K562 (cell line): ENCODE measurements around the gene GGA3. TPM values are rescaled to one million over a fixed set of nuclear protein-coding genes. Genes with fewer than 3 reads are reported as not detected.
A peak's percentile ranks its signal among the peaks of the same experiment; 100 is the strongest.
"Not testable (repeated sequence)": the region's sequence is repeated elsewhere in the genome, so short reads cannot be mapped to it uniquely, and the experiment has no call there.

Experiments used
- ATAC-seq: fragments of 200-7000 bp; cut with Tn5 transposase; 3 replicates; pipeline ENCODE4 v1.9.1; 2020; ENCODE audit warnings: moderate library complexity
- BruUV-seq: library from RNA; stranded (reverse); fragments of 400-500 nt; replicated peaks from 2 replicates; lab custom pipeline; 2021; lab: Mats Ljungman, UMichigan
- CTCF ChIA-PET: fragments of 300-600 bp; formaldehyde crosslinking; extraction: SDS; loops from one replicate; lab custom pipeline; 2021; ENCODE audit warnings: low intra/inter-chr PET ratio; lab: Yijun Ruan, JAX
- POLR2A ChIA-PET: fragments of 300-600, 350-650 bp; sonication (Branson Sonifier 250); formaldehyde crosslinking; extraction: SDS; loops from one replicate; lab custom pipeline; 2021; ENCODE audit warnings: antibody characterized with exemption, inconsistent platforms; lab: Yijun Ruan, JAX
- DNase-seq, 4 experiments: peaks; one replicate each; pipeline versions ENCODE4 v3.0.0 to v3.0.0-alpha.2; 2011 to 2018; ENCODE audit warnings: low spot score in 3 of 4, mixed read lengths in 3 of 4; ENCODE audit errors: extremely low read depth in 1 of 4
- FAIRE-seq: peaks from 2 replicates; lab custom pipeline; 2011; peaks lifted over from hg19 to GRCh38; lab: Jason Lieb, UNC
- H2AFZ ChIP-seq: 2 replicates; pipeline ENCODE4 v1.6.0; 2011; ENCODE audit warnings: low read depth, low read length, control low read depth, inconsistent platforms
- H3K27ac ChIP-seq: fragments of 200-600 bp; 3 replicates; pipeline ENCODE4 v1.8.0; 2011; ENCODE audit warnings: low read depth, mild to moderate bottlenecking, control low read depth, inconsistent platforms, low read length, moderate library complexity, mixed read lengths; ENCODE audit errors: extremely low read depth
- H3K27me3 ChIP-seq, 2 experiments: fragments of 300-600 bp in 1 of 2; 2 replicates in 1 of 2; 3 replicates in 1 of 2; pipeline versions ENCODE4 v1.6.0 to v1.8.0; 2011; ENCODE audit warnings: inconsistent platforms in 2 of 2, low read length in 2 of 2, mild to moderate bottlenecking in 1 of 2, mixed read lengths in 1 of 2, moderate library complexity in 1 of 2; ENCODE audit not compliant: control insufficient read depth in 2 of 2, insufficient read depth in 2 of 2
- H3K36me3 ChIP-seq: fragments of 300-600 bp; 3 replicates; pipeline ENCODE4 v1.8.0; 2011; ENCODE audit warnings: mild to moderate bottlenecking, low read length, inconsistent platforms; ENCODE audit not compliant: control insufficient read depth, insufficient read depth
- H3K4me1 ChIP-seq, 2 experiments: fragments of 200-600 bp in 1 of 2; replicated peaks in 1 of 2; 2 replicates in 1 of 2; 3 replicates in 1 of 2; pipeline versions ENCODE4 v1.5.1 to v1.8.0; 2011; ENCODE audit warnings: inconsistent platforms in 2 of 2, low read length in 2 of 2, mild to moderate bottlenecking in 1 of 2, mixed read lengths in 1 of 2, moderate library complexity in 1 of 2; ENCODE audit not compliant: control insufficient read depth in 2 of 2, insufficient read depth in 2 of 2
- H3K4me2 ChIP-seq: 2 replicates; pipeline ENCODE4 v1.6.1; 2011; ENCODE audit warnings: low read length, control low read depth, inconsistent platforms, mixed read lengths; ENCODE audit not compliant: insufficient read depth
- H3K4me3 ChIP-seq: fragments of 200-600 bp; sonication (generic), shearing (Covaris generic); 2 replicates; pipeline ENCODE4 v1.5.1; 2016; ENCODE audit warnings: control low read depth, inconsistent platforms
- H3K79me2 ChIP-seq: fragments of 200-600 bp; 3 replicates; pipeline ENCODE4 v1.8.0; 2011; ENCODE audit warnings: low read length, inconsistent platforms; ENCODE audit not compliant: control insufficient read depth, insufficient read depth
- H3K9ac ChIP-seq, 2 experiments: 2 replicates each; pipeline versions ENCODE4 v1.6.0 to v1.6.1; 2011; ENCODE audit warnings: low read depth in 2 of 2, low read length in 2 of 2, control low read depth in 1 of 2, inconsistent platforms in 1 of 2, mild to moderate bottlenecking in 1 of 2, mixed read lengths in 1 of 2; ENCODE audit not compliant: insufficient read depth in 1 of 2
- H3K9me1 ChIP-seq: one replicate; pipeline ENCODE4 v1.6.0; 2011; ENCODE audit warnings: inconsistent platforms, mild to moderate bottlenecking, low read length, moderate library complexity; ENCODE audit not compliant: control insufficient read depth, insufficient read depth
- H3K9me3 ChIP-seq: replicated peaks from 2 replicates; pipeline ENCODE4 v1.5.1; 2011; ENCODE audit warnings: low read depth, low read length, inconsistent platforms; ENCODE audit not compliant: control insufficient read depth, insufficient read depth
- H4K20me1 ChIP-seq: replicated peaks from 2 replicates; pipeline ENCODE4 v1.6.1; 2011; ENCODE audit warnings: low read length, inconsistent platforms, mixed read lengths; ENCODE audit not compliant: control insufficient read depth, insufficient read depth
- ARID1B ChIP-seq: fragments of 450-650 bp; IDR thresholded peaks from 2 replicates; pipeline ENCODE4 v1.6.1; 2016; ENCODE audit warnings: antibody characterized with exemption, mild to moderate bottlenecking, inconsistent platforms
- CBFA2T2 ChIP-seq: fragments of 450-650 bp; conservative IDR thresholded peaks from 2 replicates; pipeline ENCODE4 v1.6.1; 2017; ENCODE audit warnings: mild to moderate bottlenecking
- CBFA2T3 ChIP-seq: fragments of 450-650 bp; IDR thresholded peaks from 2 replicates; pipeline ENCODE4 v1.6.1; 2017
- MEIS2 ChIP-seq: fragments of 450-650 bp; IDR thresholded peaks from 2 replicates; pipeline ENCODE4 v1.6.1; 2014; ENCODE audit warnings: mild to moderate bottlenecking; ENCODE audit not compliant: partially characterized antibody
- PBX2 ChIP-seq, 2 experiments: IDR thresholded peaks in 1 of 2; conservative IDR thresholded peaks in 1 of 2; 2 replicates each; pipeline ENCODE4 v1.6.1; 2016; ENCODE audit warnings: low read depth in 2 of 2, mild to moderate bottlenecking in 1 of 2, missing compliant biosample characterization in 1 of 2, missing genetic modification characterization in 1 of 2, moderate library complexity in 1 of 2
- PKNOX1 ChIP-seq: fragments of 450-650 bp; IDR thresholded peaks from 2 replicates; pipeline ENCODE4 v1.6.1; 2016
- TAL1 ChIP-seq: fragments of 450-650 bp; IDR thresholded peaks from 2 replicates; pipeline ENCODE4 v1.6.1; 2016; ENCODE audit warnings: mild to moderate bottlenecking
- TCF3 ChIP-seq: sonication (generic); formaldehyde crosslinking; IDR thresholded peaks from 2 replicates; pipeline ENCODE4 v1.4.0; 2020; ENCODE audit warnings: mild to moderate bottlenecking, missing genetic modification reagents
- WGBS: fragments of 100-300 bp; shearing (Covaris generic); methylation state at CpG from one replicate; pipeline ENCODE4 v1.1.6; 2016; ENCODE audit warnings: low coverage, mixed read lengths; ENCODE audit not compliant: insufficient coverage; ENCODE audit errors: missing lambda C conversion rate; 5-methylcytosine and 5-hydroxymethylcytosine counted together
- in situ Hi-C: fragments of 300-500 bp; cut with MboI; formaldehyde crosslinking; loops from 4 replicates; pipeline ENCODE4 v1.15.0; 2018; ENCODE audit warnings: inconsistent platforms, mixed read lengths
- intact Hi-C: fragments of 100-400 bp; cut with micrococcal nuclease; formaldehyde crosslinking; loops from 2 replicates; pipeline ENCODE4 v1.14.2; 2022
- polyA plus RNA-seq, 8 experiments: library from polyadenylated mRNA; depleted of rRNA in 4 of 8; stranded (reverse) in 5 of 8; unstranded in 3 of 8; fragments of >200 nt; fragmentation: Nextera tagmentation in 2 of 8; fragmentation: Illumina TruSeq in 1 of 8; extraction: Ambion mirVana in 2 of 8; extraction: Trizol in 1 of 8; gene quantifications; 2 replicates each; pipeline versions ENCODE4 v1.2.1 to v1.2.3, GENCODE V29; 2011 to 2014; ENCODE audit warnings: inconsistent platforms in 1 of 8, missing spikeins in 1 of 8
- total RNA-seq, 7 experiments: library from RNA; depleted of rRNA in 6 of 7; stranded (reverse); fragments of >200 nt in 6 of 7; fragmentation: Illumina TruSeq in 2 of 7; extraction: Trizol in 2 of 7; gene quantifications; 2 replicates each; pipeline versions ENCODE4 v1.2.1 to v1.2.3, GENCODE V29; 2011 to 2021; ENCODE audit warnings: low replicate concordance in 1 of 7

The GGA3 gene
- total and polyA plus RNA-seq, 9 of the 15 experiments (the other 6 are each of a cell fraction or from before 2014, with no cell fraction given), result 5.7 to 64.9 (median 25.4) TPM

- H3K9me3 ChIP-seq; H3K4me3 ChIP-seq; BruUV-seq; ATAC-seq; H4K20me1 ChIP-seq; H3K27ac ChIP-seq; DNase-seq; FAIRE-seq; POLR2A ChIA-PET; H3K9me1 ChIP-seq; H2AFZ ChIP-seq; intact Hi-C loops; in situ Hi-C loops; H3K4me2 ChIP-seq; CTCF ChIA-PET; H3K9ac ChIP-seq; H3K27me3 ChIP-seq; TF ChIP-seq PBX2 (CRISPR knock-in tag; IDR thresholded peaks at IDR 0.05; ENCODE audit: low read depth): not testable (repeated sequence)
- Histone ChIP-seq H3K4me1 (peaks cover 18 to 22% of the 10 kb centered on the region in 2 experiments; a peak in 4 of 5 replicates), H3K36me3 (peaks cover 12% of the 10 kb centered on the region; the same call in 1 of the 3 replicates), H3K79me2 (peaks cover 61% of the 10 kb centered on the region)
- TF ChIP-seq TCF3 (CRISPR knock-in tag) (0 out of 2 replicates have a peak, but pooled peaks have one; percentile 26), CBFA2T3 (peak; percentile 63), CBFA2T2 (peak; percentile 26; the same call in 1 of the 2 replicates), PBX2 (tag; conservative IDR thresholded peaks at IDR 0.05; ENCODE audit: low read depth) (peak; percentile 75), PKNOX1 (peak; percentile 55; the same call in 1 of the 2 replicates), MEIS2 (peak; percentile 49), TAL1 (peak; percentile 33; the same call in 1 of the 2 replicates), ARID1B (peak; percentile 40)
- 61% methylated on average over 5 of the region's 11 CpGs for WGBS
Observed at GRCh38 chr17:75255954-75256698, 5.3 kb downstream of the GGA3 start.
